Tibial nerve (tissue), 4 donors: ENCODE measurements around the gene TOR4A.

Experiments used
- CTCF ChIP-seq, 5 experiments: fragments of 200-600 bp in 3 of 5; fragments of 450-650 bp in 2 of 5; sonication (generic) in 3 of 5; IDR thresholded peaks; one replicate each; pipeline ENCODE4 v1.5.1; 2016 to 2019; ENCODE audit warnings: antibody characterized with exemption in 5 of 5, mild to moderate bottlenecking in 3 of 5, moderate library complexity in 2 of 5
- EP300 ChIP-seq, 2 donors: sonication (generic); formaldehyde crosslinking; IDR thresholded peaks; one replicate each; pipeline ENCODE4 v1.6.1; 2017; ENCODE audit warnings: antibody characterized with exemption in 2 of 2, mild to moderate bottlenecking in 1 of 2

- TF ChIP-seq CTCF (IDR thresholded peaks at IDR 0.05) (no peak), EP300 (IDR thresholded peaks at IDR 0.05) (no peak)
Observed at GRCh38 chr9:137279741-137280473, 2.4 kb downstream of the TOR4A start.
